OCI-LY1 (cell line): ENCODE measurements around the gene RAB40B.

Experiments
- H2AFZ ChIP-seq: fragments of 200-600 bp; sonication (generic), shearing (Covaris generic); 2 replicates; pipeline ENCODE4 v1.6.0; 2014; ENCODE audit warnings: antibody characterized with exemption, mild to moderate bottlenecking, low read length
- H3F3A ChIP-seq: fragments of 200-600 bp; sonication (generic), shearing (Covaris generic); 2 replicates; pipeline ENCODE4 v1.6.0; 2014; ENCODE audit warnings: mild to moderate bottlenecking, antibody characterized with exemption, low read length, moderate library complexity; ENCODE audit not compliant: insufficient read depth
- H3K27ac ChIP-seq: fragments of 200-600 bp; sonication (generic); 2 replicates; pipeline ENCODE4 v1.5.1; 2014; ENCODE audit warnings: low read length, mixed run types, mild to moderate bottlenecking, low read depth; ENCODE audit not compliant: poor library complexity, severe bottlenecking
- H3K27me3 ChIP-seq: fragments of 200-600 bp; sonication (generic); 2 replicates; pipeline ENCODE4 v1.6.0; 2014; ENCODE audit warnings: antibody characterized with exemption, mild to moderate bottlenecking, low read length, moderate library complexity; ENCODE audit not compliant: insufficient read depth
- H3K36me3 ChIP-seq: fragments of 200-600 bp; sonication (generic); 2 replicates; pipeline ENCODE4 v1.6.1; 2014; ENCODE audit warnings: mild to moderate bottlenecking, antibody characterized with exemption, low read length, moderate library complexity, mixed read lengths; ENCODE audit not compliant: insufficient read depth
- H3K4me1 ChIP-seq: fragments of 200-600 bp; sonication (generic); 2 replicates; pipeline ENCODE4 v1.5.1; 2014; ENCODE audit warnings: mild to moderate bottlenecking, low read length, moderate library complexity; ENCODE audit not compliant: insufficient read depth, severe bottlenecking
- H3K4me2 ChIP-seq: fragments of 200-600 bp; sonication (generic), shearing (Covaris generic); 2 replicates; pipeline ENCODE4 v1.6.1; 2014; ENCODE audit warnings: low read length
- H3K4me3 ChIP-seq: fragments of 200-600 bp; sonication (generic); 2 replicates; pipeline ENCODE4 v1.5.1; 2014; ENCODE audit warnings: low read length, low read depth, mild to moderate bottlenecking, mixed read lengths; ENCODE audit not compliant: poor library complexity, severe bottlenecking
- H3K79me2 ChIP-seq: fragments of 200-600 bp; shearing (Covaris generic); 2 replicates; pipeline ENCODE4 v1.6.1; 2016; ENCODE audit warnings: mixed run types, low read length, mixed read lengths; ENCODE audit not compliant: insufficient read depth
- H3K9ac ChIP-seq: fragments of 200-600 bp; sonication (generic), shearing (Covaris generic); 2 replicates; pipeline ENCODE4 v1.6.1; 2014; ENCODE audit warnings: mild to moderate bottlenecking, low read length, mixed read lengths
- H3K9me2 ChIP-seq: fragments of 200-600 bp; sonication (generic), shearing (Covaris generic); 2 replicates; pipeline ENCODE4 v1.6.1; 2014; ENCODE audit warnings: low read depth, mild to moderate bottlenecking, low read length, mixed read lengths
- H3K9me3 ChIP-seq: fragments of 200-600 bp; shearing (Covaris generic); 2 replicates; pipeline ENCODE4 v1.6.1; 2014; ENCODE audit warnings: low read length, mixed read lengths
- H4K20me1 ChIP-seq: fragments of 200-600 bp; sonication (generic), shearing (Covaris generic); 2 replicates; pipeline ENCODE4 v1.6.0; 2016; ENCODE audit warnings: mild to moderate bottlenecking, low read length; ENCODE audit not compliant: insufficient read depth
- CTCF ChIP-seq: fragments of 200-600 bp; sonication (generic), shearing (Covaris generic); IDR thresholded peaks from 2 replicates; pipeline ENCODE4 v1.5.1; 2017; ENCODE audit warnings: mild to moderate bottlenecking, antibody characterized with exemption, low read length, moderate library complexity, mixed read lengths
- EZH2 ChIP-seq: fragments of 200-600 bp; sonication (generic), shearing (Covaris generic); IDR thresholded peaks from 2 replicates; pipeline ENCODE4 v1.8.0; 2017; ENCODE audit warnings: borderline replicate concordance, mixed run types, mild to moderate bottlenecking, antibody characterized with exemption, low read length, moderate library complexity, mixed read lengths

The RAB40B gene

GRCh38 chr17:82640036-82640435 is 58.5 kb downstream of the RAB40B start:
- H3K79me2 ChIP-seq, result peaks cover 22% of the 10 kb centered on the region
- H2AFZ ChIP-seq, result no peak overlapping the region
- TF ChIP-seq EZH2 (no peak), CTCF (no peak)
- no peaks in the 10 kb centered on the region for H3K4me1 ChIP-seq
- H3K36me3 ChIP-seq, result peaks cover 77% of the 10 kb centered on the region
- no peaks in the 10 kb centered on the region for H3F3A ChIP-seq
- H3K4me3 ChIP-seq, result no peak overlapping the region
- H3K9ac ChIP-seq, result no peak overlapping the region
- no peaks in the 10 kb centered on the region for H3K9me2 ChIP-seq
- H4K20me1 ChIP-seq, result no peaks in the 10 kb centered on the region
- H3K27ac ChIP-seq, result no peak overlapping the region
- no peak overlapping the region for H3K4me2 ChIP-seq
- H3K9me3 ChIP-seq, result no peaks in the 10 kb centered on the region
- H3K27me3 ChIP-seq, result no peaks in the 10 kb centered on the region

GRCh38 chr17:82639628-82640027 is 58.9 kb downstream of the RAB40B start:
- Histone ChIP-seq H3K4me1 (no peaks in the 10 kb centered on the region), H3F3A (no peaks in the 10 kb centered on the region), H2AFZ (no peak overlapping the region), H3K4me3 (no peak overlapping the region), H3K9me2 (no peaks in the 10 kb centered on the region), H3K4me2 (no peak overlapping the region), H3K9me3 (no peaks in the 10 kb centered on the region), H3K27me3 (no peaks in the 10 kb centered on the region), H4K20me1 (no peaks in the 10 kb centered on the region), H3K79me2 (peaks cover 26% of the 10 kb centered on the region), H3K36me3 (peaks cover 79% of the 10 kb centered on the region), H3K27ac (no peak overlapping the region), H3K9ac (no peak overlapping the region)
- no peak for TF ChIP-seq EZH2
- TF ChIP-seq CTCF, result no peak

- H3K4me1 ChIP-seq, result no peaks in the 10 kb centered on the region
- peaks cover 72% of the 10 kb centered on the region for H3K36me3 ChIP-seq
- no peaks in the 10 kb centered on the region for H3K9me2 ChIP-seq
- no peak for TF ChIP-seq EZH2
- no peak for TF ChIP-seq CTCF
- H3K4me2 ChIP-seq, result no peak overlapping the region
- H2AFZ ChIP-seq, result no peak overlapping the region
- no peaks in the 10 kb centered on the region for H3F3A ChIP-seq
- no peaks in the 10 kb centered on the region for H3K9me3 ChIP-seq
- no peak overlapping the region for H3K4me3 ChIP-seq
- H3K27me3 ChIP-seq, result no peaks in the 10 kb centered on the region
- H3K9ac ChIP-seq, result no peak overlapping the region
- peaks cover 27% of the 10 kb centered on the region; the same call in 1 of the 2 replicates for H3K79me2 ChIP-seq
- H3K27ac ChIP-seq, result no peak overlapping the region
- H4K20me1 ChIP-seq, result no peaks in the 10 kb centered on the region
Measured at GRCh38 chr17:82638183-82638773, 60.2 kb downstream of the RAB40B start.
